ENCODE results near the gene DVL2. TPM values are rescaled to one million over a fixed set of nuclear protein-coding genes. Genes with fewer than 3 reads are reported as not detected.

Gene DVL2
- total RNA-seq, 1 donor from 2014 or later: 46.4 TPM

GRCh38 chr17:7222093-7222971 is 12.0 kb downstream of the DVL2 start:
- ATAC-seq (no peak), DNase-seq (no peak)
- Histone ChIP-seq H3K9me3 (no peaks in the 10 kb centered on the region), H3K27ac (no peak overlapping the region), H3K27me3 (ENCODE audit: low read depth) (no peaks in the 10 kb centered on the region), H3K4me1 (peaks cover 35% of the 10 kb centered on the region), H3K36me3 (peaks cover 62% of the 10 kb centered on the region), H3K4me3 (no peak overlapping the region)
- intact Hi-C loops (cut with DNase I): no loop called here
- TF ChIP-seq, protein P1, sequence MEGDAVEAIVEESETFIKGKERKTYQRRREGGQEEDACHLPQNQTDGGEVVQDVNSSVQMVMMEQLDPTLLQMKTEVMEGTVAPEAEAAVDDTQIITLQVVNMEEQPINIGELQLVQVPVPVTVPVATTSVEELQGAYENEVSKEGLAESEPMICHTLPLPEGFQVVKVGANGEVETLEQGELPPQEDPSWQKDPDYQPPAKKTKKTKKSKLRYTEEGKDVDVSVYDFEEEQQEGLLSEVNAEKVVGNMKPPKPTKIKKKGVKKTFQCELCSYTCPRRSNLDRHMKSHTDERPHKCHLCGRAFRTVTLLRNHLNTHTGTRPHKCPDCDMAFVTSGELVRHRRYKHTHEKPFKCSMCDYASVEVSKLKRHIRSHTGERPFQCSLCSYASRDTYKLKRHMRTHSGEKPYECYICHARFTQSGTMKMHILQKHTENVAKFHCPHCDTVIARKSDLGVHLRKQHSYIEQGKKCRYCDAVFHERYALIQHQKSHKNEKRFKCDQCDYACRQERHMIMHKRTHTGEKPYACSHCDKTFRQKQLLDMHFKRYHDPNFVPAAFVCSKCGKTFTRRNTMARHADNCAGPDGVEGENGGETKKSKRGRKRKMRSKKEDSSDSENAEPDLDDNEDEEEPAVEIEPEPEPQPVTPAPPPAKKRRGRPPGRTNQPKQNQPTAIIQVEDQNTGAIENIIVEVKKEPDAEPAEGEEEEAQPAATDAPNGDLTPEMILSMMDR (IDR thresholded peaks at IDR 0.05): no peak

- no peak for ATAC-seq
- TF ChIP-seq, protein P1 (IDR thresholded peaks at IDR 0.05): no peak
- Histone ChIP-seq H3K4me1 (peaks cover 41% of the 10 kb centered on the region), H3K27ac (peak overlapping the region; percentile 97), H3K27me3 (ENCODE audit: low read depth) (no peaks in the 10 kb centered on the region), H3K36me3 (peaks cover 53% of the 10 kb centered on the region), H3K4me3 (peak overlapping the region; percentile 97), H3K9me3 (no peaks in the 10 kb centered on the region)
- intact Hi-C loops (cut with DNase I): no loop called here
- DNase-seq: no peak
Observed at GRCh38 chr17:7221278-7222092, 12.8 kb downstream of the DVL2 start.

DNA sequence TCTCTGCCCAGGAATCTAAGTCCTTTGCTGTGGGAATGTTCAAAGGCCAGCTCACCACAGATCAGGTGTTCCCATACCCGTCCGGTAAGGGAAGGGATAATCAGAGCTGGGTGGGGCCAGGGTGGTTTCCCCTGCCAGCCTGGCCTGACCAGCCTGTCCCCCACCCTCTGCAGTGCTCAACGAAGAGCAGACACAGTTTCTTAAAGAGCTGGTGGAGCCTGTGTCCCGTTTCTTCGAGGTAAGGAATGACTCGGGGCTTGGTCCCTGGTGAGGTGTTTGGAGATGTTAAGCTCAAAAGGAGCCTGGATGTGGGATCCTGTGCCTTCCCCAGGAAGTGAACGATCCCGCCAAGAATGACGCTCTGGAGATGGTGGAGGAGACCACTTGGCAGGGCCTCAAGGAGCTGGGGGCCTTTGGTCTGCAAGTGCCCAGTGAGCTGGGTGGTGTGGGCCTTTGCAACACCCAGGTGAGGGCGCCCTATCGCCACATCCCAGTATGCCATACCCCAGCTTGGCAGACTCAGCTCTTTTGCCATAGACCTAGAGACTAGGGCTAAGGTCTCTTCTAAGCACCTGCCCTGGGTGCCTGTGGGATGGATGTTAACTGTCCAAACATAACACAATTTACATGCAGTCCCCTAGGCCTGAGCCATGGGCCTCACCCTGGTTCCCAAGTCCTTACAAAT is 13.6 kb downstream of the DVL2 start:
- Histone ChIP-seq H3K4me1 (peaks cover 48% of the 10 kb centered on the region), H3K27ac (peak overlapping the region; percentile 97), H3K27me3 (ENCODE audit: low read depth) (no peaks in the 10 kb centered on the region), H3K36me3 (peaks cover 46% of the 10 kb centered on the region), H3K9me3 (no peaks in the 10 kb centered on the region), H3K4me3 (peak overlapping the region; percentile 97)
- DNase-seq: peak; percentile 76
- intact Hi-C loops (cut with DNase I): no loop called here
- TF ChIP-seq, protein P1 (IDR thresholded peaks at IDR 0.05): peak; percentile 48
- peak; percentile 37 to 41 for ATAC-seq

DNA sequence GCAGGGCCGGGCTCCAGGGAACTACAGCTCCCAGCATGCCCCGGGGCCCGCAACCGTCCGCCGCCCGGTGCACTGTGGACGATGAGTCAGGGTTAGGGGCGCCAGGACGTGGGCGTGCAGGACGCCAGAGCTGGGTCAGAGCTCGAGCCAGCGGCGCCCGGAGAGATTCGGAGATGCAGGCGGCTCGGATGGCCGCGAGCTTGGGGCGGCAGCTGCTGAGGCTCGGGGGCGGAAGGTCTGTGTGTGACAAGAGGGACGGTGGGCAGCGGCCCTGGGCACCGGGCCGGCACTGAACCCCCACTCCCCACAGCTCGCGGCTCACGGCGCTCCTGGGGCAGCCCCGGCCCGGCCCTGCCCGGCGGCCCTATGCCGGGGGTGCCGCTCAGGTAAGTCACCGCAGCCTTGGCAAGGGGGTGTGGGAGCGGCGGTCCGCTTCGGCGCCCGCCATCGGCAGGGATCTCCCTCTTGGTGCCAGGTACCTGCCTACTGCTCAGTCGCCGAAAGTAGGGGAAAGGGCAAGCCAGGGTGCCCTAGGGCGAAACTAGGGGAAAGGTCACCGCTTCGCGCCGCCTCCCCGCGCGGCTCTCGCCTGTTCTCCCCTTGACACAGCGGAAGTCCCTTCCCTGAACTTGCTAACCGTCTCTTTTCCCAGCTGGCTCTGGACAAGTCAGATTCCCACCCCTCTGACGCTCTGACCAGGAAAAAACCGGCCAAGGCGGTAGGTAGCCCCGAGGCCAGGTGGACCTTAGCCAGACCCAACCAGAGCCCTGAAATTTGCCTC is 14.3 kb downstream of the DVL2 start, which contains the start of the genes ACADVL and DLG4:
Gene ACADVL (plus strand): TSS at position 127 of the 781 bp plus-strand sequence. CDS start 47 bp downstream, at position 174.
Gene DLG4 (minus strand): TSS at position 25 of the 781 bp plus-strand sequence.
- Histone ChIP-seq H3K27me3 (ENCODE audit: low read depth) (no peaks in the 10 kb centered on the region), H3K4me3 (peak within 1 kb of the TSS; percentile 97), H3K36me3 (peaks cover 38% of the 10 kb centered on the region), H3K27ac (peak within 1 kb of the TSS; percentile 97), H3K9me3 (no peaks in the 10 kb centered on the region), H3K4me1 (peaks cover 56% of the 10 kb centered on the region)
- DNase-seq (peak; percentile 95), ATAC-seq (peak; percentile 90 to 93)
- TF ChIP-seq, protein P1 (IDR thresholded peaks at IDR 0.05): no peak
- intact Hi-C loops (cut with DNase I): no loop called here
